RKO (cell line): ENCODE results near the gene RASSF3.

Experiments
- DNase-seq: peaks from one replicate; pipeline ENCODE4 v3.0.0-alpha.2; 2016; ENCODE audit warnings: low spot score

RASSF3 gene

DNA sequence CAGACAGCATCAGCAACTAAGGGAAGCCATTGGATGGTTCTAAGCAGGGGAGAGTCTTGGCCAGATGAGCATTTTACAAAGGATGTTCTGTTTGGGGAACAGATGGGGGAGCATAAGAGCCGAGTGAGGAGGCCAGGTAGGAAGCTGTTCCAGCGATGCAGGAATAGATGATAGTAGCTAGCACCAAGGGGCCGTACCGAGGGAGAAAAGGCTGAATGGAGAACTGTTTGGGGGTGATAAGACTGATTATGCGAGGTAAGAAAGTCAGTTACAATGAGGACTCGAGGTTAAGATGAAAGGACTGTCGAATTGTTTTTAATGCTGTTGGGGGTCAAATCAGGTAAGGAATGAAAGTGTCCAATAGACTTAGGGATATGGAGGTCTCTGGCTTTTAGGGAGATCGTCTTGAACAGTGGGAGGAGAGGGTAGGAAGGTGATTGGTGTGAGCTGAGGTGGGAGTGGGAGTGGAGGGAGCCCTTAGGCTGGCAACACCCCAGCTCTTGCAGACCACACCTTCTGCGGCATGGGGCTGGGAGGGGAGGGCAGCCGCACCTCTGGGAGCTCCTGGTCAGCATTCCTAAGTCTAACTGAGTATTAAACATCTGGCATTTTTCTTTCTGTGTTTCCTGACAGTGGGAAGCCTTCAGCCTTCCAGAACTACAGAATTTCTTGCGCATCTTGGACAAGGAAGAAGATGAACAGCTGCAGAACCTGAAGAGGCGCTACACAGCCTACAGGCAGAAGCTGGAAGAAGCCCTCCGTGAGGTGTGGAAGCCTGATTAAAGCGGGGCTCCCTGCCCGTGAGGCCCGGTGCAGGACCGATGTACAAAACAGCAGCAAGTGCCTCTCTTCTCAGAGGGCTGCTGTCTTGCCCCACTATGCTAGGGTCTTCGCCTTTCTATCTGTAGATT is 84.1 kb downstream of the RASSF3 start:
- DNase-seq: no peak

DNA sequence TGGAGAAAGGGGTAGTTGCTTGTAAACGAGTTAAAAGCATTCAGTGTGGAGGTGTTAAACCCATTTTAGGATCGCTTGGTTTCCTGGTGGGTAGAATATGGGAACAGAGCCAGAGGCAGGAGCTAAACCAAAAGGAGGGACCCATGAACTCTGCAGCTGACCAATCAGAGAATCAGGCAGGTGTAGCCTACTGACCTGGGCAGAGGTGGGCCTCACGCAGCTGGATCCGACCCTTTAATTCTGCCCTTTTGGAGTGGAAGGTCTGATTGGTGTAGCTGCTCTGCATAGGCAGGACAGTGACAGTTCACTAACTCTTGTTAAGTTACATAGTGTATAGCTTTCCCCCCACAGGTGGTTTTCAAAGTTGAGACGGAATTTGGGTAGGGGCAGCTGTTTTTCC is 85.3 kb downstream of the RASSF3 start:
- DNase-seq: no peak

DNA sequence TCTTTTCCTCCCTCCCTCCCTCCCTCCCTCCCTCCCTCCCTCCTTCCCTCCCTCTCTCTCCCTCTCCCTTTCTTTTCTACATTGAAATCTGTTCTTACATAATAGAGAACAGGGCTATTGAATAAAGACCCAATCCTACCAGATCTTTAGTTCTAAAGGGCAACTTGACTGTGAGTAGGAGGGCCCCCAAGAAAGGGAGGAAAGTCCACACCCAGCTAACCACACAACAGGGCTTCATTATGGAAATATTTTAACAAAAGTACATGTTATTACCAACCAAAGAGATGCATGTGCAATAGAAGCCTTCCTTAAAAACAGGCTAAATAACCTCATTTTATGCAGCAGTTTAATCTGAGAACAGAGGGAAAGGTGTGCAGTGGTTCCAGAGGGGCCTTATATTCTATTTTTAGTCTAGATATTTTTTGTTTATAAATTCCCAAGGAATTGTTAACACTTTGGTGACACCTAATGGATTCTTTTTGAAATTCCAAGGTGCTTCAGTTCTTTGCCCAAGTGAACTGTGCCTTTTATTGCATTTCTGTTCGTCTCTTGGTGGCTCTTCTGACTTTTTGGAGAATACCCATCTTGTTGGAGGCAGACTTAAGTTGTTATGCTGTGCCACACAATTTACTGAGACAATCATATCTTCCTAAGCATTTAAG is 85.9 kb downstream of the RASSF3 start:
- DNase-seq: peak; percentile 52

DNA sequence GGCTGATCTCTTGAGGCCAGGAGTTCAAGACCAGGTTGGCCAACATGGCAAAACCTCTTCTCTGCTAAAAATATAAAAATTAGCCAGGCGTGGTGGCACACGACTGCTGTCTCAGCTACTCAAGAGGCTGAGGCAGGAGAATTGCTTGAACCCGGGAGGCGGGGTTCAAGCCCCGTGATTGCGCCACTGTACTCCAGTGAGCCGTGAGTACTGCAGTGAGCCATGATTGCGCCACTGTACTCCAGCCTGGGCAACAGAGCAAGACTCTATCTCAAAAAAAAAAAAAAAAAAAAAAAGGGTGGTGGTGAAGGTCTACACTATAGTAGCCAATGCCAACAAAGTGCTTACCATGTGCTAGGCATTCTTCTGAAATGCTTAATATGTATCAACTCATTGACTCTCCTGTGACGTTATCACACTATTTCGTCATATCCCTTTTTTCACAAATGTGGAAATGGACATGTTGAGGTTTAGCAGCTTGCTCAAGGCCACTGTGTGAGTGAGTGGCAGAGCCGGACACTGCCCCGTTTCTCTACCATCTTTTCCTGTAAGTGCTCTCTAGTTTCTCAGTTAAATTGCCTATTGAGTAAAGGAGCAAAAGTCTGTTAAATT is 89.3 kb downstream of the RASSF3 start:
- no peak for DNase-seq

DNA sequence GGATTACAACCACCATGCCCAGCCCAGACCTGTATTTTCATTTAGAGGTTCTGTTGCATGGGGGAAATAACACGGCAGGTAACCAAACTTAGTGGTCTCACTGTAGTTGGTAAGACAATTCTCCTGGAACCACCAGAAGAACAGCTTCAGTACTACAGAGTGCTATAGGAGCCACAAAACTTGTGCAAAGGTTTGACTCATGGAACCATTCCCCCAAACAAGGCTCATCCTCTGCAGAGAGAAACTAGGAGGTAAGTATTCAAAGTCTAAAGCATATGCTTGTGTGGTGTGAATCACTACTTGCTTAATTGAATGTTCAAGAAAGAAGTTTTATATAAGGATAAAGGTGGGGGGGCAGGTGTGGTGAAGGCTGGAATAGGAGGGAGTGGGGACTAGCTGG is 90.2 kb downstream of the RASSF3 start:
- DNase-seq: no peak

DNA sequence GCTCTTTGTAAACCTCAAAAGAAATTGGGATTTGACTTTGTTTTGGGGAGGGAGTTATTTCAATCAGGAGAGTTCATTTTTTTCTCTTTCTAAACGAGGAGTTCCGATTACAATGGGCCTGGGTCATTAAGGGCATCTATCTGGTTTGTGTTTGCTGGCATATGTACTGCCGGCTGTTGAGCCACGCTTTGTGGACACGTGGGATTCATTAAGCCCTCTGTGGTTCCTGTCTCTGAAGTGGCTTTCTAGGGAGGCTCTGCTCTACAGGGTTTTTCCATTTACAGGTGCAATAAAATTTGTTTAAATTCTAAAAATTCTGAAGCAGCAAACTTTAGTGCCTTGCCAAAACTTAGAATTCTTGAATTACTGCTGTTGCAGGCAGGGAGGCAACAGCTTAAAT is 91.0 kb downstream of the RASSF3 start:
- DNase-seq: no peak

DNA sequence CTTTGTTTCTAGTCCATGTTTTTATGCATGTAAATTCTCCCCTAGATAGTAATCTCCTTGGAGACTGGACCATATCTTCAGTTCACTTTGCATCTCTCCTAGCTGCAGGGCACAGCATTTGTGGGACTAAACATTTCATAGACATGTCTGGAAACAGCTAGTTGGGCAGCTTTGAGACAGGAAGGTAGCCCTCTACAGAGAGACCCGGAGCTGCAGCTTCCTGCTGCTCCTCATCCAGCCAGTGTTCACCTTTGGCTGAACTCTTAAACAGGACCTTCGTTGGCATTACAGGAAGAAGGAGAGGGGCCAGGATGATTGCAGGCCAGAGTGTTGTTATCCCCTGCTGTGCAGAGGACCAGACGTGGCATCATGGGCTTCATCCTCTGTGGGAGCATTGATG is 96.0 kb downstream of the RASSF3 start:
- DNase-seq: no peak

DNA sequence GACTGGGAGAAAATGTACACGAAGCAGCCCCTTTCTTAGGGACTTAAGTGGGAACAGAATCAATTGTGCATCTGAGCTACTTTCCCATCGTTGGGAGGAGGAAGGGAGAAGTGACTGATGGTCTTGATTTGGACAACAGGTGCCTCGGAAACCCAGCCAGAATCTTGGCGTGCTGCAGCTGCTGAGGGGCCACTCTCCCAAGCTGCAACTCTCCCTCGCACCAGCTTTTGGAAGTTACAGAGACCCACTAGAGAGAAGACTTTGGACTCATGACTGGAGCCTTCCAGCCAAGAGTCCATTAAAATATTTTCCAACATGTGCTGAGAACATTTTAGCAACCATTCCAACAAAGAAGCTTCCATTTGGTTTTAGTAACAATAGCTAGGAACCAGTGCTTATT is 96.6 kb downstream of the RASSF3 start:
- DNase-seq: no peak

DNA sequence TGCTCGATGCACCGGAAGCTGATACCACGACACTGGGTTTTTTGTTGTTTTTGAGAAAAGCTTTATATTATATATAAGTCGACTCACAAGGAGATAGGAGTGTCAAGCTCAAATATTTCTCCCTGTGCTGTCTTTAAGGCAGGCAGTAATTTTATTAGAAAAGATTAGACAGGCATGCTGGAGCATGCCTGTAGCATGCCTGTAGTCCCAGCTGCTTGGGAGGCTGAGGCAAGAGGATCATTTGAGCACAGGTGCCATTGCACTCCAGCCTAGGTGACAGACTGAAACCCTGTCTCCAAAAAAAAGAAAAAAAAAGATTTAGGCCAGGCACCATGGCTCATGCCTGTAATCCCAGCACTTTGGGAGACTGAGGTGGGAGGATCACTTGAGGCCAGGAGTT is 97.1 kb downstream of the RASSF3 start:
- DNase-seq: no peak

DNA sequence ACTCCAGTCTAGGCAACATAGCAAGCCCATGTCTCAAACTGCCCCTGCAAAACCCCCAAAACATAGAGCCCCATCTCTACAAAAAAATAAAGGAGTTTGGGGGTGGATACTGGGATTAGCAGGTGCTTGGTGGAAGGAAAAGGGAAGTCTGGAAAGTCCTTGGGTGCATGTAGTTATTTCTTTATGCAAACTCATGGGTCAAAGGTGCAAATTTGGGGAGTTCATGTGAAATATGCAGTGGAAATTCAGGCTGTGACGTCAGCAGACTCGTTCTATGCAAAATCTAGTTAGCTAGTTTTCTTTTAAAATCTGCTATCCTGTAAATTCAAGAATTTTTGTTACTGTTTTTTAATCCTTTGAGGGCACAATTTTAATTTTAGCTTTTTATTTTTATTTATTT is 97.6 kb downstream of the RASSF3 start:
- DNase-seq: no peak

DNA sequence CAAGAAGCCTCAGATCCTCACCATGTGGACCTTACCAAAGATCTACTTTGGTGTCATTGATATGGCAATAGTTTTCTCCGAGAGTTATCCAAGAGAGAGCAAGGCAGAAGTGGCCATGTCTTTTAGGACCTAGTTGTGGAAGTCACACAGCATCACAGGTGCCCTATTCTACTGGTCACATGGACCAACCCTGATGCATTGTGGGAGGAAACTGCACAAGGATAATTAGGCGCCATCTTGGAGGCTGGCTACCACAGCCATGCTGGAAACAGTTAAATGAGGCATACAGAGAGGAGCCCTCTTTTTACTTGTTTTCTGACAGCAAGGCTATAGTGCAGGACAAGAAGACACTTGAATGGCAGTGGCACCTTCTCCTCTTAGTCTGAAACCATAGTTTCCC is 99.1 kb downstream of the RASSF3 start:
- DNase-seq: no peak

DNA sequence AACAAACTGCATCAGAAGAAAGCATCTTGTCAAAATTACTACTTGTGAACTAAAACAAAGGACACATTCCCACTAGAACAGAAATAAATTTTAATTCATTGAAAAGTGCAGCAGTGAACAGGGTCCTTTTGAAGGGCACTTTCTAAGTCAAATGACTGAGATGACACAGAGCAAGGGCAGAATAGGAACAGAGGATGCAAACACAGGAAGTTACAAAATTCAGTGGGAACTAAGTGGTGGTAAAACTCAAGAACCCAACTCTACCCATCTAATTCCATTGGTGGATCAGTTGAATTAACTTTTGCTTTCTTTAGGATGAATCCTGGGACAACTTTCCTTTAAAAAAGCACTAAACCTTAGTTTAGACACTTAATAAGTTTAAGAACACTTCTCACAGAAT is 103.1 kb downstream of the RASSF3 start:
- DNase-seq: no peak

DNA sequence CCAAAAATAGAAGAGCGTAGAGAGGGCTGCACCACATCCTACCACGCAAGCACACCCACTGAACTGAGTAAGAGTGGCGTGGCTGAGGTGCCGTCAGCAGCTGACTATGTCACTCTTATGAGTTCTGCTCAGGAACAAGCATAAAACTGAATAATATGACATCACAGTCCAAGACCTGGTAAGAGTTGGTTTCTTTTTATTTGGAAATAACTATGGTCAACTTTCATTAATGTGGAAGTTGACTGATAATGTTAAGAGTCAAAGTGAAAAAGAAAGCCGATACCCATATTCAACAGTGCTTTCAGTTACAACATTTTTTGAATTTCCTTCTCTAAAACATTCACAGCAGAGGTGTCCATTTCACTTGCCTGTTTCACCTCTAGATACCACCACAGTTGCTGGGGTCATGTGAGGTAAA is 104.3 kb downstream of the RASSF3 start:
- DNase-seq: no peak

DNA sequence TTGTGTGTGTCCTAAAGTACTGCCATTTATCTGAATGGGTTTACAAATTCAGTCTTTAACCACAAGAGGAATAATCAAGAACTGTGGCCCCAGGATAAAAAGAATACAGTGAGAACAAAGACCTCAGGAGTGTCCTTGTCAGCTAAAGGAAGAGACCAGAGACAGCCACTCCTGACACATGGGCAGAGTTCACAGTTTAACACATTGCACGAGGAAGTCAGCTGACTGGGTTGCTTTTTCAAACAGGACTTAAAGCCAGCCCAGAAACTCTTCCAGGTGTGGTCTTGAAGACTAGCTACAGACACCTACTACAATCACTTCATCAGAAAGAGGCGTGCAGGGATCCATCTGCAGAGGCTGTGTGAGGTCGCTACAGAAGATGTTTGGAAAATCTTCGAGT is 106.1 kb downstream of the RASSF3 start:
- no peak for DNase-seq

DNA sequence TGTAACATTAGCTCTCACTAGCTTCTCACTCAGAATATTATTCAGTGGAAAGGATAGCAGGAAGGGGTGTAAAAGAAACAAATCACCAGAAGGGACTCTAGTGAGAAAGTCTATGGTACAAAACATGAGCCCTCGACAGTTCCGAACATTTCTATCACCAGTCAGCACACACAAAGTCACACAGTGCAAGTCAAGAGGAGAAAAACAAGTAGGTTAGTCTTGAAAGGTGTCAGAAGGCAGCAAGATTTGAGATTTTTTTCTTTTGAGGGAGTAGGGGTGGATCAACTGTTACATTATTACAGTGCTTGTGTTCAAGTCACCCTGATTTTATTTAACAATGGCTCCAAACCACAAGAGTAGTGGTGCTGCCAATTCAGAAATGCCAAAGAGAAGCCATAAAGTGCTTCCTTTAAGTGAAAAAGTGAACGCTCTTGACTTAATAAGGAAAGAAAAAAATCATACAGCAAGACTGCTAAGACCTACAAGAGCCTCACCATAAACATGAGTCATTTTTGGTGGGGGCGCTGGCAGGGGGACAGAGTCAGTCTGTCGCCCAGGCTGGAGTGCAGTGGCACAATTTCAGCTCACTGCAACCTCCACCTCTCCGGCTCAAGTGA is 106.7 kb downstream of the RASSF3 start:
- DNase-seq: no peak

DNA sequence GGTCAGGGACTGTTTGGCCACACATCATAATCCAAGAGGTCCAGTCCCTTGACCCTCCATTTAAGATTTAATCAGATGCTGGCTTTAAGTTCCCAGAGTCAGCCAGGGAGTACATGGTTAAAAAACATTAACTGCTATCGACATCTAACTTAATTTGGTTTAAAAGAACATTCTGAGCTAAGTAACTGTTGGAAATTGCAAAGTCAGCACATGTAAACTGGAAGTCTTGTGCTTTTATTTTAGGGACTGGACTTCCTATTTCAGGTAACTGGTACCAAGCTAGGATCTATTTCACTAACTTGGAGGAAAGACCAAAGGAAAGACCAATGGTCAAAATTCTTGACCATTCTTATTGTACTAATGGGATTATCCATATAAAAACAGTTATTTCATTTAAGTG is 108.4 kb downstream of the RASSF3 start:
- DNase-seq: no peak

DNA sequence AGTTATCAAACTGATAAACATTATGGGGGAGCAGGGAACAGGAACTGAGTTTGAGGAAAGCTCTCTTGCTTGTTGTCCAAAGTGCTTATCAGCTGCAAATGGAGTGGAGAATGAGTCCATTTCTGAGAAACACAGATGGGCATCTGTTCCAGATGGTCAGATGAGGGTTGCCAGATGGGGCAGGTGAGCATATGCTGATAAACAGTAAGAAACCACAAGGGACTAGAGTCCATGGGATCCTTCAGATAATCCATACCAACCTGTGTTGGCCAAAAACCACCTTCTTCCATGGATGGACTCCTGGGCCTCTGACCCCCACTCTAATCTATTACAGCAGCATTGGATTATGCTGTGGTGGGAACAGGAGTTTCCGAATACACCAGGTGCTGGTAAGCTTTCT is 110.6 kb downstream of the RASSF3 start:
- no peak for DNase-seq

DNA sequence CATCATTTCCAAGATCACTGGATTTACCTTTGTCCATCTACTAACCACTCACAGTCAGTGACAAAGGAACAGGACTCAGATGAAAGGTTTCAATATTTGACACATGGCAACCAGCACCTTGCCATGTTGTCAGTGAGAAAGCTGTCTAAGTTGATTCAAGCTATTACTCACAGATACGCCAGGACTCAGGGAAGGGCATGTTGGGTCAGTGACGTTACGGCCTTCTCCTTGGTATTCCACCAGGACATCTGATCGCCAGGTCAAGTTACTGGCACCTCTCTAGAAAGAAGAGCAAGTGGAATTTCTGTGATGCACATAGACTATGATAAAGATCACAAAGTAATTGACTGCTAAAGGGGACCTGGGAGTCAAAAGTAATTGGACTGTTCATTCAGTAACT is 112.5 kb downstream of the RASSF3 start:
- no peak for DNase-seq

DNA sequence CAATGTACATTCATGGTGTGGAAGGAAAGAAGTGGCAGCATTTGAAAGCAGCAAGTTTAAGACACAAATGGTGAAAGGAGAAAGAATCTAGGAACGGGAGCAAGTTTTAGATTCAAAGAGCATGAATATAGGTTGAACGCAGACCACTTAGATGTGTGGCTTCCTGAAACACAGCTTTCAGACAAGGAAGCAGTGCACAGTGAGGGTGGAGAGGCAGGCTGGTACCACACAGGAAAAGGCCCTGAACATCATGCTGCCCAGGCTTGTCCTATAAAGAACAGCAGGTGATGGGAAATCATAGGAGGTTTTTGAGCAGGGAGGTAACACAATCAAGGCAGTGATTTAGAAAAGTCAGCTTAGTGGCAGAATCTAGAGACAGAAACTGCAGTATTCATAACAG is 113.3 kb downstream of the RASSF3 start:
- DNase-seq: no peak

DNA sequence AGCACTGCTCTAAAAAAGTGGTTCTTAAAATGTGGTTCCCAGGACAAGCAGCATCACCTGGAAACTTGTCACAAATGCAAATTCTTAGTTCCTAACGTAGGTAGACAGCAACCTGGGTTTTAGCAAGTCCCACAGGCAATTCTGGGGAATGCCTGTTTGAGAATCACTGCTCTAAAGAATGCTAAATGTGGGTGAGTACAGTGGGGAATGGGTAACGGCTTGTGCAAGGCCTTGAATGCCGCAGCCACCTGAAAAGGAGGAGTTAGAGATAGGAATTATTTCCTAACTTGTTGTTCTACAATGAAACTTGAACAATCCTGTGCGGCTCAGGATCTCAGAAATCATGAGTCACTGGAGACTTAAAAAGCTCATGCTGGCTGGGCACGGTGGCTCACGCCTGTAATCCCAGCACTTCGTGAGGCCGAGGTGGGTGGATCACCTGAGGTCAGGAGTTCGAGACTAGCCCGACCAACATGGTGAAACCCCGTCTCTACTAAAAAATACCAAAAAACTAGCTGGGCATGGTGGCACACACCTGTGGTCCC is 114.0 kb downstream of the RASSF3 start:
- DNase-seq: no peak

DNA sequence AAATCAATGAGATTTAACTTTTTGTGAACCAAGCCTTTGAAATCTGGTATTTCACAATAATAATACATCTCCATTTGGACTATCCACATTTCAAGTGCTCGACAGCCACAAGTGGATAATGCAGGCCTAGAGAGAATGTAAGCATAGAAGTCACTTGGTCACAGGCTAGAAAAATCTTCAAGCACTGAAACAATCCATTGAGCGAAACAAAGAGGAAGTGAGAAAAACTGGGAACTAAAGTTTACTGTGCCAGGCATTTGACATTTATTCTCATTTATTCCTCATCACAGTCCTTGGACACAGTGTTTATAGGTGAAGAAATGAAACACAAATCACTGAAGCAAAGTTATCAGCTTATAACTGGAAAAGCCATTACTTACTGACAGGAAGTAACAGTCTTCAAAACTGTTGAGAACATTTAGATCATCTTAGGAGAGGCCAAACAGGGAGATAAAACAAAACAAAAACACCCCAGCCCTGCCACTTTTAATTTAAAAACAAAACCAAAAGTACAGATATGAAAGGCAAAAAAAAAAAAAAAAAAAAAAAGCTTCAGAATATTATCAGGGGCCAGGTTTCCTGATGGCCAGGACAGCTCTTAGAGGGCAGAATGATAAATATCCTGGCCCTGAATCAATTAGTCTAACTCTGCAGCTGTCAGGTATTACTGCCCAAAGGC is 119.8 kb downstream of the RASSF3 start:
- DNase-seq: no peak

DNA sequence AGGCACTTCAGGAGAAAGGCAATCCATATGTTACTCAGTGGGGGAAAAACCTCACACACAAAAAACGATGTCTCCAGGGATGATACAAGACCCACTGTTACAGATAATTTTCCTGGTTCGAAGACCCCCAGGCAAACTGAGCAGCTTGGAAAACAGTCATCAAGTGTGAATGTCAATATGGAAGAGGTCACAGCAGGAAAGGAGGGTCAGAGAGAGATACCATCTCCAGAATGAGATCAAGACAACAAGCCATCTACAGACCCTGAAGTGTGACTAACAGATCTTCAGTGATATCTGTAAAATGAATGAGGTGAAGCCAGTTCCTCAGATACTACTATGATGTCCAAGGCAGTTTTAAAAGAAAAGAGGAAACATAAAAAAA is 120.3 kb downstream of the RASSF3 start:
- no peak for DNase-seq
